ENCODE results near the gene OSTM1. TPM values are rescaled to one million over a fixed set of nuclear protein-coding genes. Genes with fewer than 3 reads are reported as not detected.

OSTM1 gene
- total RNA-seq, 4 donors from 2014 or later = 26.3 to 327 (median 58.4) TPM

DNA sequence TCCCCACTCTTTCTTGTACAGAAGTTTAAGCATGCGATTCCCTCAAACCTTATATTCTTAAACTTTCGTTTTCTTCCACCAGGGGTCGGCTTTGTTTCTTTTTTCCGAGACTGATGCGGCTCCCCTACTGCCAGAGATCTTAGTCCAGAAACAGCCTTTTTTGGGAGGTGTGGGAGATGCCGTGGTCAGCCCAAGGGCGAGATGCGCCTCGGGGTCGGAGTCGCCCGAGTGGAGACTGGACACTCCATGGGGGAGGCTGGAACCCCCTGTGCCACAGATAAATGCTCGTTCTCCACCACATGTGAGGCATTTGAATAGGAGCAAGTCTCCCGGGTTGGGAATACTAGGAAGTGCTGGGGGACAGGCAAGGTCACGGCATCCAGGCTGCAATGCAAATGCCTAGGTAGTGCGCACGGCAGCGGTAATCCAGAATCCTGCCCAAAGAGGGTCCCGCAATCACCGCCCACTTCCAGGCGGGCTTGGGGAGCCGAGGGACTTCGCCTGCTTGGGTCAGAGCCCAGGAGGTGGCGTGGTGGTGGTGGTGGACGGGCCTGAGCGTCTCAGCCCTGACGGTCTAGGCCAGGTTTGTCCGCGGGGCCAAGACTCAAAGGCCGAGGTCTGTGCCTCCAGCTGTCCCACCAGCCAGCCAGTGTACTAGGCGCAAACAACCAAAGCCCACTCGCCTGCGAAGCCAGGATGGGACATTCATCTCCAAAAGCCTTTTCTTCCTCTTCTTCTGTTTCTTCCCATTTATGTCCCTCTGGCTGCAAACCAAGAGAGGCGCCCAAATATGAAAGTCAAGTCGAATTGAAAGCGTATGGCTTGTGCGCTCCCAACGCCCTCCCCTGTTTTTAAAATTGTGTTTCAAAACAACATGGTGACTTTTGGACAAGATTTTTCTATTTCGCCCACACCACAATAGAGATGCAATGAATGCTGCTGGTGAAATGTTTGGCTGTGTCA, 39.3 kb upstream of the OSTM1 start:
- no peak overlapping the region for H3K27ac ChIP-seq
- TF ChIP-seq, protein P1, sequence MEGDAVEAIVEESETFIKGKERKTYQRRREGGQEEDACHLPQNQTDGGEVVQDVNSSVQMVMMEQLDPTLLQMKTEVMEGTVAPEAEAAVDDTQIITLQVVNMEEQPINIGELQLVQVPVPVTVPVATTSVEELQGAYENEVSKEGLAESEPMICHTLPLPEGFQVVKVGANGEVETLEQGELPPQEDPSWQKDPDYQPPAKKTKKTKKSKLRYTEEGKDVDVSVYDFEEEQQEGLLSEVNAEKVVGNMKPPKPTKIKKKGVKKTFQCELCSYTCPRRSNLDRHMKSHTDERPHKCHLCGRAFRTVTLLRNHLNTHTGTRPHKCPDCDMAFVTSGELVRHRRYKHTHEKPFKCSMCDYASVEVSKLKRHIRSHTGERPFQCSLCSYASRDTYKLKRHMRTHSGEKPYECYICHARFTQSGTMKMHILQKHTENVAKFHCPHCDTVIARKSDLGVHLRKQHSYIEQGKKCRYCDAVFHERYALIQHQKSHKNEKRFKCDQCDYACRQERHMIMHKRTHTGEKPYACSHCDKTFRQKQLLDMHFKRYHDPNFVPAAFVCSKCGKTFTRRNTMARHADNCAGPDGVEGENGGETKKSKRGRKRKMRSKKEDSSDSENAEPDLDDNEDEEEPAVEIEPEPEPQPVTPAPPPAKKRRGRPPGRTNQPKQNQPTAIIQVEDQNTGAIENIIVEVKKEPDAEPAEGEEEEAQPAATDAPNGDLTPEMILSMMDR (IDR thresholded peaks at IDR 0.05) = peak; percentile 46 to 61 (median 48)
- TF ChIP-seq EP300 (IDR thresholded peaks at IDR 0.05; ENCODE audit: low read depth) = no peak
- H3K9me3 ChIP-seq = no peaks in the 10 kb centered on the region
- DNase-seq = no peak
- intact Hi-C loops (cut with DNase I; ENCODE audit: low total_unique reads) = loop anchor here (2.0 to 10.0 kb wide), 2 partner anchors 381 to 413 kb away; no protein-coding TSS in a partner anchor
- peak overlapping the region in 1 of 4 donors; percentile 19 for H3K4me3 ChIP-seq
- 25 to 28% methylated on average over 10 to 39 of the region's 39 CpGs for WGBS, 2 donors (ENCODE audit: low coverage in 1 of 2)
- in situ Hi-C loops (cut with MboI; ENCODE audit: low pct_ligation_motif_present in 1 of 4, low pct_unique_long_range_greater_than_20kb in 1 of 4, low sequenced_read_pairs in 3 of 4) = loop anchor here (10.0 to 25.0 kb wide), 3 partner anchors 373 to 411 kb away; no protein-coding TSS in a partner anchor
- peaks cover 99% of the 10 kb centered on the region for H3K27me3 ChIP-seq
- no peaks in the 10 kb centered on the region for H3K36me3 ChIP-seq
- H3K4me1 ChIP-seq = peaks cover 22 to 49% (median 40%) of the 10 kb centered on the region in 4 donors

DNA sequence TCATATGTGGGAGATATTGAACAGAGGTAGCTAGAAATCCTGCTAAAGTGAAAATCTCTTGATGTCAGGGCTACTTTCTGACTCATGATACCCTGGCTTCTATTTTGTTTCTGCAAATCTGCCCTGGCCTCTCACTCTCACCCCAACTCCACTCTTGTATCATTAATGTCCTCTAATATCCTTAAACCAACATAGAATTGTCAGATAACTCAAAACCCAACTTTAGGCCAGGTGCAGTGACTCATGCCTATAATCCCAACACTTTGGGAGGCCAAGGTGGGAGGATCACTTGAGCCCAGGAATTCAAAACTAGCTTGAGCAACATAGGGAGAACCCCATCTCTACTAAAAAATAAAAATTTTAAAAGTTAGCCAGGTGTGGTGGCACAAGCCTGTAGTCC, 33.8 kb upstream of the OSTM1 start:
- no peaks in the 10 kb centered on the region for H3K36me3 ChIP-seq
- no peak overlapping the region for H3K27ac ChIP-seq
- no peaks in the 10 kb centered on the region for H3K9me3 ChIP-seq
- no peak overlapping the region for H3K4me3 ChIP-seq
- peaks cover 49% of the 10 kb centered on the region for H3K27me3 ChIP-seq
- no peak for DNase-seq
- TF ChIP-seq POLR2A (IDR thresholded peaks at IDR 0.05) (no peak), POLR2AphosphoS5 (IDR thresholded peaks at IDR 0.05) (no peak), EP300 (IDR thresholded peaks at IDR 0.05; ENCODE audit: low read depth) (no peak)
- TF ChIP-seq, protein P1 (IDR thresholded peaks at IDR 0.05) = no peak
- H3K4me1 ChIP-seq = peaks cover 0 to 2% (median under 1%) of the 10 kb centered on the region in 4 donors
- in situ Hi-C loops (cut with MboI; ENCODE audit: low pct_ligation_motif_present in 1 of 4, low pct_unique_long_range_greater_than_20kb in 1 of 4, low sequenced_read_pairs in 3 of 4) (loop anchor here in 2 of 4 donors (10.0 to 25.0 kb wide), 2 partner anchors 379 to 416 kb away; no protein-coding TSS in a partner anchor), intact Hi-C loops (cut with DNase I; ENCODE audit: low total_unique reads) (no loop called here)

DNA sequence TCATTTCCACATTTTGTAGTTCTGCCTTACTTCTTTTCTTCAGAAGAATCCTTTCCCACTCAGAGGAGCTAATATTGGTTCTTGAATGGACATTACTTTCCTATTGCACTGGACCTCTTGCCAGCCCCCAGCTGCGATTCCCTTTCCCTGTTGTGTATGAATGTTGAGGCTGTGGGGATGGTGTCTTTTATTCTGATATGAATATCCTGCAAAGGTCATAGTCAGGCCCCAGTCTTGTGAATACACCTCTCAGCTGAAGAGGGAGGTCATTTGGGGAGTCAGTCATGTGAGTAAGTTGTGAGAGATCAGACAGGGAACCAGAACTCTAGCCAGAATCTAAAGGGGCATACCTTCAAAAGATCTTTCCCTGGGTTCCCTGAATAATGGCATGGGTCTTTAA, 32.6 kb upstream of the OSTM1 start:
- DNase-seq = no peak
- in situ Hi-C loops (cut with MboI; ENCODE audit: low pct_ligation_motif_present in 1 of 4, low pct_unique_long_range_greater_than_20kb in 1 of 4, low sequenced_read_pairs in 3 of 4) = loop anchor here in 2 of 4 donors (10.0 to 25.0 kb wide), 2 partner anchors 380 to 418 kb away; no protein-coding TSS in a partner anchor

DNA sequence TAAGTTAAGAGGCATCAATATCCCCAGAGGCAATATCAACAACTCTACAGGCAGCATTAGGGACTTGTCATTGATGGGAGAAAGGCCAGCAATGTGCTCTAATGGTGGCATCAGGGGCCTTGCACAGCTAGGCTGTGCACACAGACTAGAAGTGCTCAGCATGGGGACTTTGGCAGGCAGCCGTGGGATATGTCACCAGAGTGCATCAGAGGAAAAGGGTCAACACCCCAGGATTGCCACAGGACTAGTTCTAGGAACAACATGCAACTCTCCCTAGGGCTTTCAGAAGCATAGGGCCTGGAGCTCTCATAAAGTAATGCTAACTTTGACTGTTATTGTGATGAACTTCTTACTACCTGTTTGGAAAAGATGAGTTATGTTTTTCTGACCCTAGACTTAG, 32.2 kb upstream of the OSTM1 start:
- H3K36me3 ChIP-seq = no peaks in the 10 kb centered on the region
- DNase-seq = no peak
- WGBS, 2 donors (ENCODE audit: low coverage in 1 of 2) = 91% methylated on average over 1 of the region's 1 CpG; no CpG with 5 or more reads in 1 of the 2 donors
- H3K9me3 ChIP-seq = no peaks in the 10 kb centered on the region
- TF ChIP-seq POLR2A (IDR thresholded peaks at IDR 0.05) (no peak), EP300 (IDR thresholded peaks at IDR 0.05; ENCODE audit: low read depth) (no peak), POLR2AphosphoS5 (IDR thresholded peaks at IDR 0.05) (no peak)
- TF ChIP-seq, protein P1 (IDR thresholded peaks at IDR 0.05) = no peak
- H3K4me1 ChIP-seq = no peaks in the 10 kb centered on the region
- no peak overlapping the region for H3K27ac ChIP-seq
- peaks cover 32% of the 10 kb centered on the region for H3K27me3 ChIP-seq
- intact Hi-C loops (cut with DNase I; ENCODE audit: low total_unique reads) = no loop called here
- no peak overlapping the region for H3K4me3 ChIP-seq
- in situ Hi-C loops (cut with MboI; ENCODE audit: low pct_ligation_motif_present in 1 of 4, low pct_unique_long_range_greater_than_20kb in 1 of 4, low sequenced_read_pairs in 3 of 4) = loop anchor here in 2 of 4 donors (10.0 to 25.0 kb wide), 2 partner anchors 381 to 418 kb away; no protein-coding TSS in a partner anchor

More for the DNA sequence above, 32.6 kb upstream of the OSTM1 start:
- H3K27ac ChIP-seq = no peak overlapping the region
- no peaks in the 10 kb centered on the region for H3K9me3 ChIP-seq
- H3K4me1 ChIP-seq = no peaks in the 10 kb centered on the region
- H3K4me3 ChIP-seq = no peak overlapping the region
- WGBS, 2 donors (ENCODE audit: low coverage in 1 of 2) = 95% methylated on average over 1 of the region's 1 CpG; no CpG with 5 or more reads in 1 of the 2 donors
- no peaks in the 10 kb centered on the region for H3K36me3 ChIP-seq
- intact Hi-C loops (cut with DNase I; ENCODE audit: low total_unique reads) = no loop called here
- TF ChIP-seq POLR2AphosphoS5 (IDR thresholded peaks at IDR 0.05) (no peak), EP300 (IDR thresholded peaks at IDR 0.05; ENCODE audit: low read depth) (no peak)
- H3K27me3 ChIP-seq = peaks cover 36% of the 10 kb centered on the region

All from transverse colon (tissue), 4 donors.